ENCODE data around the gene DCBLD2. TPM values are rescaled to one million over a fixed set of nuclear protein-coding genes. Genes with fewer than 3 reads are reported as not detected.
"Not testable (repeated sequence)": the region's sequence is repeated elsewhere in the genome, so short reads cannot be mapped to it uniquely, and the experiment has no call there.

DCBLD2 gene
- total RNA-seq, 1 experiment from 2014 or later: 500 TPM

- not testable (repeated sequence) for DNase-seq (ENCODE audit: low read depth)
Observed at GRCh38 chr3:98831060-98831459, 70.4 kb downstream of the DCBLD2 start.

- no peak for DNase-seq (ENCODE audit: low read depth)
Observed at GRCh38 chr3:98829246-98829832, 72.2 kb downstream of the DCBLD2 start.

DNA sequence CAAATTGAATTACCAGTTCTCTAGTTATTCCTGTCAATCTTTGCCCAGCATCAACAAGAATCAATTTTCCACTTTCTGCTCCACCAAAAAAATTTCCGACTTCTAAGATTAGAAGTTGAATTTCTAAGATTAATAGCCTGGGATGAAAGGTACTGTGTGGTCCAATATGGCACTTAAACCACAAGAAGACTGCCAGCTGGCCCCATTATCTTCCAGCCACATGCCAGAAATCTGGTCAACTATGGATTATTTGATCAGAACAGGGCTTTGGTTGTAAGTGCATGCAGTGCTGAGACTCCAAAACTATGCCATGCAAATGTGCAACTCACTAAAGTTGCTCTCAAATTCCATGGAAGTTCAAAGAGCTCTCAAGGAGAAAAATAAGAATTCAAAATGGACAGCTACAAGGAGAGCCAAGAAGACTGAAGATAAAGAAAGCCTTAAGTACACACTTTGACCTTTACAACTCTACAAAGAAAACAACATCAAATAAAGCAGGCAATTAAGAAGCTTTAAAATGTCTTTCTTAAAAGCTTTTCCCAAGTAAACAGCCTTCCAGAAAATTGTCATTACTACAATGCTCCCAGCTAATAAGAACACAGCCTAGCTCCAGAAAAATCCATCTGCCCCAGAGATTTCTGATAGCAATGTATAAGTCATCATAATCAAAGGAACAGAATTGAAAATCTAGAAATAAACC is 74.1 kb downstream of the DCBLD2 start:
- no peak for DNase-seq (ENCODE audit: low read depth)

- DNase-seq (ENCODE audit: low read depth): no peak
Observed at GRCh38 chr3:98826126-98826525, 75.4 kb downstream of the DCBLD2 start.

DNA sequence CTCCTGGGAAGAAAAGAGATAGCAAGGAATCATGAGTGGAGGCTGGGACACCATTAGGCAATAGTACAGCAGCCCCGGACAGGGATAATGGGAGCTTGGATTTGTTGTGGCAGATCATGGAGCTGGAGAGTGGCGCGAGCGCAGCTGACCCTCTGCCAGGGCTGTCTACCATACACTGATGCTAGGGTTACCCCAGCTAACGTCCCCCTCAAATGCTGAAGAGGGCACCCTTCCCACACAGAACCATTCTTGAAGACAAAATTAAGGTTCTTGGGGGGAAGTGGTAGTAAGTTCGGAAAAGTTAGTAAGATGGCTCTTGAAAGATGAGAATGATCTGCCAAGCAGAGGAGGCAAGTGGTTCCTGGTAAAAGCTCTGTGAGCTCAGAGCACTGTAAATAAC is 77.2 kb downstream of the DCBLD2 start:
- no peak for DNase-seq (ENCODE audit: low read depth)

DNA sequence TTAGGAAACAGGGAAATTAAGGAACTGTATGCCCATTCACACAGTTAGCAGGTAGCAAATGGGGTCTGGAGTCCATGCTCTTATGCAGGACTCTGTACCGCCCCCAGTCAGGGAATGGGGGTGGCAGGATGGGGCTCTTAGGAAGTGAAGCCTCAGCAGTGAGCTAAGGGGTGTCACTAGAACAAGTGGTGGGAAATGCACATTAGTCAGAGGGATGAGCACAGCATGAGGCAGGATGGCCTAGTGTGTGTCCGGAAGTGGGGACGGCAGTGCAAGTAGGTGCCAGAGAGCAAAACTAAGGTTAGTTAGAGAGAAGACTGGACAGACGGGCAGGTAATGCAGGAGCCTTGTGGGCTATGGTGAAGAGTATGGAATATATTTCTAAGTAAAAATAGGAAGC is 77.7 kb downstream of the DCBLD2 start:
- peak; percentile 88 for DNase-seq (ENCODE audit: low read depth)

DNA sequence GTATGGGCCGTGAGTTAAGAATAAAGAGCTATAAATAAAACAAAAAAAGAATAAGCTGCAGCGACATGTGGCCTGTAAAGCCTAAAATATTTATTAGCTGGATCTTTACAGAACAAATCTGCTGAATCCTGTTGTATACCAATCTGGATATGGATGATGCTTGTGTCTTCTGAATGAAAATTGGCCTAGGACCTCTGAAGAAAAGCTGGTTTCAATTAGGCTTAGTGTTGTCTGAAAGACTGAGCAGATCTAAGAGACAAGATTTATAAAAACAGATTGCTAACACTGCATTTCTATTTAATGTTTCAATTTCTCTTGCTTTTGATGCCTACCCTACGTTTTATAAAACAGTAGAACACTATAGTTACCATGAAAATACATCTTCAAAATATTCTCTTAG is 80.4 kb downstream of the DCBLD2 start:
- DNase-seq (ENCODE audit: low read depth): no peak

DNA sequence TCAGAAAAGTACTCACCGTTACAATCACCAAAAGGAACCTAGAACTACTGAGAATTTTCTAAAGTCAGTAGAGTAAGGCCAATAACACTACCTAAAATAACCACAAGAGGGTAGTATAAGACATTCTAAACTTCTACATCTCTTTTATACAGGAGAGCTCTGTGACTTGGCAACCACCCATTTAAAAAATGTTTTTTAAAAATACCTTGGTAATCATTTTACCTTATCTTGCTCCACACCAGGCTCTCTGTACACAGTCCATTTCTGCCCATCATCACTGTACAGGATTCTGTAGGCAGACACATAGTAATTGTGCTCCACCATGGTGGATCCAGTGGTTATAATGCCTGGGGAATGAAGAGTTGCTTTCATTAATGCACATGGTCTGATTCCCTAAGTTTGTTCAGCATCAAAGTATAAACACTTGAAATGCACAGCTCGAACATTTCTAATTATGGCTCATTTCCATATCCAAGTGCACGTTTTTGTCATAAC is 83.9 kb downstream of the DCBLD2 start:
- DNase-seq (ENCODE audit: low read depth): peak; percentile 61

GRCh38 chr3:98814817-98815420 is 86.6 kb downstream of the DCBLD2 start:
- DNase-seq (ENCODE audit: low read depth): peak; percentile 56

DNA sequence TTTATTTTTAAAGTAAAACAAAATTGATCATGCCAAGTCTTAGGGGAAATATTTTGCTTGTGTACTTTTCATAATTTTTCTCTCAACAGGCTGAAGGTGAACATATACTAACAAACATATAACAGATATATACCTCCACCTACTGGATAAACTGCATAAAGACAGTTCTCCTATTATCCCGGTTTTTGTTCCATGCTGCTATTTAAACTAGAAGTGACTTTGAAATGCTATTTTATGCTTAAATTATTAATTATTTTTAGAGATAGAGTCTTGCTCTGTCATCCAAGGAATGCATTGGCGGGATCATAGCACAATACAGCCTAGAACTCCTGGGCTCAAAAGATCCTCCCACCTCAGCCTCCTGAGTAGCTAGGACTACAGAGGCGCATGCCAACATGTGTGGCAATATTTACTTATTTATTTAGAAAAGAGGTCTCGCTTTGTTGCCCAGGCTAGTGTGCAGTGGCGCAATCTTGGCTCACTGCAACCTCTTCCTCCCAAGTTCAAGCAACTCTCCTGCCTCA is 88.6 kb downstream of the DCBLD2 start:
- no peak for DNase-seq (ENCODE audit: low read depth)

DNA sequence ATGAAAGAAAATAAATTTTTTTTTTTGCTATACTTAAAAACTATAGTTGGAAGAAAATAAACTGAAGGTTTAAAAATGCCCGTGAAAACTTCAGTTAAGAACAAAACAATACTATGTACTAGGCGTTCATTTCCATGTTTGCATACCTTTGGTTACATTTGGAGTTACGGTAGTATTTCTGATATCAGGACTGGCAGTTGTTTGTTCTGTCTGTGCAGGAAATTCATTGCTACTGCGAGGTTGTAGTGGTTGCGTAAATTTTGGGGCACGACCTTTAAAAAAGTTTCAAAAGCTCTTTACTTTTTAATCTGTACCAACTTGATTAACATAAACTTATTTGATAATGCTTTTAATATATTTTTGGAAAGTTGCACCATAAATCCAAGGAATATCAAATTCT is 90.4 kb downstream of the DCBLD2 start:
- DNase-seq (ENCODE audit: low read depth): no peak

DNA sequence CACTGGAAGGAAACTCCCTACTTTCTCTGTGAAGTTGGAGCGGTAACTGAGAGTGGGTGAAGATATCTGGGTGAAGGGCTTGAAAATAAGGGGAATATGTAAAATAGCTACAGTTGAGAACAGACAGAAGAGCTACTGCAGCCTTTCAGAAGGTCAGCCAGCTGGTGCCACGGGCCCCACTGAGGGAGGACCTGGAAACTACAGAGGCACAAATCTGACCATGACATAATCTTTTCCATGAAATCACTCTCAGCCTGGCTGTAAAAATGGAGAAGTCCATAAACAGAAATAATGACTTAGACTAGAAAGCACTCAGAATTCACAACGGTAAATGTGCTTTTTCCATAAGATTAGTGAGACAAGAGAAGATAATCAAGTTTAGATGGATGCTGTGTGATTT is 91.9 kb downstream of the DCBLD2 start:
- DNase-seq (ENCODE audit: low read depth): no peak

- no peak for DNase-seq (ENCODE audit: low read depth)
Observed at GRCh38 chr3:98808071-98808470, 93.4 kb downstream of the DCBLD2 start.

GRCh38 chr3:98807561-98807960 is 93.9 kb downstream of the DCBLD2 start:
- DNase-seq (ENCODE audit: low read depth): no peak

- no peak for DNase-seq (ENCODE audit: low read depth)
Observed at GRCh38 chr3:98807011-98807410, 94.5 kb downstream of the DCBLD2 start.

- DNase-seq (ENCODE audit: low read depth): no peak
Observed at GRCh38 chr3:98806521-98806920, 95.0 kb downstream of the DCBLD2 start.

- no peak for DNase-seq (ENCODE audit: low read depth)
Observed at GRCh38 chr3:98805571-98805970, 95.9 kb downstream of the DCBLD2 start.

DNA sequence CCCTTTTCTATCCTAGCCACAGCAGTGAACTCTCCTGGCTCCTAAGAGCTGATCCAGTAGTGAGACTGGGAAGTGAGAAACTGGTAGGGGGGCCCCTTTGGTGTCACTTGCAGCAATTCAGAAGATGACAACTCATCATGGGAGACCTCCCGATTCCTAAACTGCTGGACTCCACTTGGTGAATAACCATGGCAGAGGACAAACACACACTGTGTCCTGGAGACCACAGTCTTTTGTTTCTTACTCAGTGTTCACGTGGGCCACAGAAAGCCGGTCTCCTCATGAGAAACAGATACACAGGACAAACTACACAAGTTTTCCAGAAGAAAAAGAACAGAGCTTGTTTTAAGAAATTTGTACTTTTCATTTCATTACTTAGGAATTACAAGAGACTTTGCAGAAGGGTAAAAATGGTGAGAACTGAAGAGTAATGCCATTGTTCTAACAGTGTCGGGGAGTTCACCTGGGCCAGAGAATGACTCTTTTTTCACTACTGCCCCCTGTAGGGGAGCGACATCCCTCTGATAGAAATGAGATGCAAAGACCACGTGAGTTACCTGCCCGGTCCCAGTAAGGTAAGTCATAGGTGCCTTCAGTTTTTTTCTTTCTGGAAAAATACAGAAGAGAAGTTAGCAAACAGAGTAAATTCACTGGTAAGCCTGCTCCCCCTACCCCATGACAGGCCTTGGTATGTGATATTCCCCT is 100.3 kb downstream of the DCBLD2 start:
- no peak for DNase-seq (ENCODE audit: low read depth)

- DNase-seq (ENCODE audit: low read depth): no peak
Observed at GRCh38 chr3:98800401-98800800, 101.1 kb downstream of the DCBLD2 start.

DNA sequence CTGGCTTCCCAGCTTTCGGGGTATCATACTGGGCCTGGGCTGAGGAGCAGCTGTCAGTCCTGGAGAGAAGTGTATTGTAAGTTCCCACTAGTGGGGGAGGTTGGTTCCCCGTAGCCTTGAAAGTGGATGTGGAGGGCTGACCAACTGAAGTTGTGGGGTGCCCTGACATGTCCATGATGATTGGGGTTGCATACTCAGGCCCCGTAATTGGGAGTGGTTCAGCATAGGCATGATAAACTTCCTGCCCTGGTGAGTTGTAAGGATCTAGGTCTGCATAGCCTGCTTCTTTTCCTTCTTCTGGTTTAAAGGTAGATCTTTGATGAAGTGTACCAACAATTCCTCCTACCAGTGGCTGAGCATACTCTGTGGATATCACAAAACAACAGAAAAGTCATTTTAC is 102.0 kb downstream of the DCBLD2 start:
- no peak for DNase-seq (ENCODE audit: low read depth)

- no peak for DNase-seq (ENCODE audit: low read depth)
Observed at GRCh38 chr3:98798820-98799219, 102.7 kb downstream of the DCBLD2 start.

GRCh38 chr3:98797905-98798304 is 103.6 kb downstream of the DCBLD2 start:
- no peak for DNase-seq (ENCODE audit: low read depth)

All from HT1080 (cell line).